Fibroblast of villous mesenchyme (primary cell): ENCODE results near the gene CSRP3. TPM values are rescaled to one million over a fixed set of nuclear protein-coding genes. Genes with fewer than 3 reads are reported as not detected.

ENCODE experiments used
- DNase-seq: peaks from one replicate; pipeline ENCODE4 v3.0.0-alpha.2; 2010; ENCODE audit warnings: low read depth
- H3K4me3 ChIP-seq: 2 replicates; pipeline ENCODE4 v1.5.1; 2011; ENCODE audit warnings: low read depth, mild to moderate bottlenecking, low read length
- total RNA-seq: library from RNA; depleted of rRNA; stranded (reverse); fragments of >200 nt; gene quantifications from 2 replicates; pipeline ENCODE4 v1.2.3, GENCODE V29; 2012
- TF ChIP-seq, protein P1 (sequence below): IDR thresholded peaks from 2 replicates; pipeline ENCODE4 v1.5.1; 2012; ENCODE audit warnings: low read depth, mild to moderate bottlenecking, low read length; ENCODE audit not compliant: insufficient read depth

CSRP3 gene
- total RNA-seq, 1 donor = not detected

DNA sequence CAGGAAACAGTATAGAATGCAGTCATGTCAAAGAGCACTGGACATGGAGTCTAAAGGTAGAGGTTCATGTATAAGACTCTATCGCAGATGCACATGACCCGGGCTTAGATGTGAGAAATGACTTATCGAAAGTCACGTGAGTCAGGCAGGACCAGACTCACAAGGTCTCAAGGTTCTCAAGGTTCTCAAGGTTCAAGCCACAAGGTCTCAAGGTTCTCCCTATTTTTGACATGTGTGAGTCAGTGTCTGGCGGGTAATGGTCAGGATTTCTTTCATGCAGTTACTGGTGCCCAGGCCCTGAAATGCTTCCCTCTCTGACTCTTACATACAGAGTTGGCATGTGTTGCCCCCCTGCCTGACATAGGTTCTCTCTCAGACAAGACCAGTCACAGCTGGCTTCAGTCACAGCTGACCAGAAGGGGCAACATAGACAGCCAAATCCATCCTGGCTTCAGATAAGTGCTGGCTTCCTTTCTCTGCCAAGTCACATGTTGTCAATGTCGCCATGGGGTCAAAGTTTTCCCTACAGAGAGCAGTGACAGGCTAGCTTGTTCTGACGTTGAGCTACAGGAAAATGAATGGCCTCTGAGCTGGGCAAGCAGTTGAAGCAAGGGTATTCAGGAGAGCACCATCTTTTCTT is 10.1 kb downstream of the CSRP3 start:
- no peak for DNase-seq
- H3K4me3 ChIP-seq = no peak overlapping the region
- TF ChIP-seq, protein P1, sequence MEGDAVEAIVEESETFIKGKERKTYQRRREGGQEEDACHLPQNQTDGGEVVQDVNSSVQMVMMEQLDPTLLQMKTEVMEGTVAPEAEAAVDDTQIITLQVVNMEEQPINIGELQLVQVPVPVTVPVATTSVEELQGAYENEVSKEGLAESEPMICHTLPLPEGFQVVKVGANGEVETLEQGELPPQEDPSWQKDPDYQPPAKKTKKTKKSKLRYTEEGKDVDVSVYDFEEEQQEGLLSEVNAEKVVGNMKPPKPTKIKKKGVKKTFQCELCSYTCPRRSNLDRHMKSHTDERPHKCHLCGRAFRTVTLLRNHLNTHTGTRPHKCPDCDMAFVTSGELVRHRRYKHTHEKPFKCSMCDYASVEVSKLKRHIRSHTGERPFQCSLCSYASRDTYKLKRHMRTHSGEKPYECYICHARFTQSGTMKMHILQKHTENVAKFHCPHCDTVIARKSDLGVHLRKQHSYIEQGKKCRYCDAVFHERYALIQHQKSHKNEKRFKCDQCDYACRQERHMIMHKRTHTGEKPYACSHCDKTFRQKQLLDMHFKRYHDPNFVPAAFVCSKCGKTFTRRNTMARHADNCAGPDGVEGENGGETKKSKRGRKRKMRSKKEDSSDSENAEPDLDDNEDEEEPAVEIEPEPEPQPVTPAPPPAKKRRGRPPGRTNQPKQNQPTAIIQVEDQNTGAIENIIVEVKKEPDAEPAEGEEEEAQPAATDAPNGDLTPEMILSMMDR = no peak

DNA sequence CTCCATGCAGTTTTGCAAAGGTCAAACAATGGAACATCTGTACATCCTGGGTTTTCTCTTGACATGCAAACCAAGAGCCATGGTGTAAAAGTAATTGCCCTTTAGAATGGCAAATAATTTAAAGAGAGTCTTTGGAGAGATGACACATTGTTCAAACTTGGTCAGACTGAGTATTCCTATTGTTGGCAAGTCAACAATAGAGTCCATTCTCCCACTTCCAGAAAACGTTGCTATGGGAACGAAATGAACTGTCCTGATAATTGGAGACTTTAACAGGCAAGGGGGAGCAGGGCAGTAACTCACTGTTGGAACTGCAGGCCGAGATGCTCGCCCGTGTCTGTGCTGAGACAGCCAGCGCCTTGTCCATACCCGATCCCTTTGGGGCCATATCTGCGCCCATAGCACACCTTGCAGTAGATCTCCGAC is 13.9 kb downstream of the CSRP3 start:
- no peak for DNase-seq
- TF ChIP-seq, protein P1 = no peak

DNA sequence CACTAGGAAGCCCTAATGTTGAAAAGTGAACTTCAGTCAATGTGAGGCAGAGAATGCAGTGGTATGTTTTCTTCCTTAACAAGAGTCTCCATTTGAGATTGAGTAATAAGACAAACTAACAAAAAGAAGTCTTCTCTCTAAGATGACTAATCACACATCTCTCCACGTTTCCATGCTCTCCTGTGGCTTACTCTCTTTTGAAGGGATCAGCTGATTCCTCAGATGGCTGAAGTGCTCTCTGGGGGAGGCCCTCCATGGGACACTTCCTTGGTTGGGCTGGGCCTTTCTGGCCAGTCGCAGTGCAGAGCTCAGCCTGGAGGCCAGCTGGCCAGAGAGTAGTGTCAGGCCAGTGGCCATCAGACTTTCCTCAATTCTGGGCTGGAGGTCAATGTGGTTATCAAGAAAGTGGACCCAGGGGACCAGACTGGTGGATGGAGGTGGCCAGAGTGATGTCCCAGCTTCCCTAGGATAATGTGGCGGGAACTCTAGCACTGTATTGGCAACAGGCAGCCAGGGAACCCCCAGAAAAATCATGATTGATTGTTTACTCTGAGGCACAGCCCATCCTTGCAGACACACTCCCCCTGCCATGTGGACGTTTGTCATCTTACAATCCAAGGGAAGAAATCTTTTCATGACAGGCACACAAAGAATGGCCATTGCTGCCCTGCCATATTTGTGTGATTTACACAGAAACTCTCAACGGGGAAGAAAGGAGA is 14.5 kb downstream of the CSRP3 start:
- TF ChIP-seq, protein P1 = no peak
- H3K4me3 ChIP-seq = no peak overlapping the region
- no peak for DNase-seq

More for the DNA sequence above, 13.9 kb downstream of the CSRP3 start:
- no peak overlapping the region for H3K4me3 ChIP-seq

DNA sequence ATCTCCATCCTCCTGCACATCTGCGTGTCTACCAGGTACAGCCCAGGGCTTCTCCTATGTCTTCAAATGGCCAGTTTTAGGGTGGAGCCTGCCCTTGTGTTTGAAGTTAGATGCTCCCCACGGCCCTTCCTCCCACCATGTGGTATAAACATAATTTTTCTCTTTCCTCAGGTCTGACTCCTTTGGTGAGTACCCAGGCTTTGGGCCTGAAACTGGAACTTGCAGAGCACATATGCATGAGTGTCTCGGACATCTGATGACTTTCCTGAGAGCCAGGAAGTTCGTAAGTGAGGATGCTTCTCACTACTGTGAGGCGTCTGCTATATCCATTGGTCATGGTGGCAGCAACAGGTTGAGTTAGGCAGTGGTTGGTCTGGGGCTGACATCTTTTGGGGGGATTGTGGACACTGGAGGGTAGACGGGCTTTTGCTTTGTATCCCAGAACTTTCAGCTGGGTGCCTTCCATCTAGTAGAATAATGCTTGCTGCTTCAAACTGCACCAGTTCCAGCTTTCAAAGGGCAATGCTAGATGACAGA is 16.2 kb downstream of the CSRP3 start:
- H3K4me3 ChIP-seq = no peak overlapping the region
- DNase-seq = no peak
- TF ChIP-seq, protein P1 = no peak

DNA sequence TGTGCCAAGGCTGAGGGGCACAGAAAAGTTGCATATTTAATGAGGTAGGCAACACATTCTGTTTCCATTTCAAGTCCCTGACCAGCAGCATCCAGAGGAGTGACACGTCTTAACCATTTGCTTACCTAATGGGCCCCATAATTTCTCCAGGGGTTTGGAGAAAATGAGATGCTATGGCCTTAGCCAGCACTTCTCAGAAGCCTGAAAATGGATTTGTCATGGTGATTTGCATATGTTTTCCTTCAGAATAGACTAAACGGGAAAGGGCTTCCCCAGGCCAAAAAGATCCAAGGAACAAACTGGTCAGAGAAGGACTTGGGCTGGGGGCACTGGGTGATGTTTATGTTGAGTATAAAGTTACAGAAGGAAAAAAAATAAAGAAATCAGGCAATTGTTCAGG is 16.7 kb downstream of the CSRP3 start:
- H3K4me3 ChIP-seq = no peak overlapping the region
- TF ChIP-seq, protein P1 = no peak
- DNase-seq = no peak

DNA sequence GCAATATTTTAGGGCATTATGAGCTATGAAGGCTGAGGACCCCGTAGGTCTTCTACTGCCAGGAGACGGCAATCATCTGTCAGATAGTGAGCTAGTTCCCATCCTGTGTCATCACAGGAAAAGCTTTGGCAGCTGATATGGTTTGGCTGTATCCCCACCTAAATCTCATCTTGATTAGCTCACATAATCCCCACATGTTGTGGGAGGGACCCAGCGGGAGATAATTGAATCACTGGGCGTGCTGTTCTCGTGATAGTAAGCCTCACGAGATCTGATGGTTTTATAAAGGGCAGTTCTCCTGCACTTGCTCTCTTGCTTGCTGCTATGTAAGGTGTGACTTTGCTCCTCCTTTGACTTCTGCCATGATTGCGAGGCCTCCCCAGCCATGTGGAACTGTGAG is 18.1 kb downstream of the CSRP3 start:
- no peak for DNase-seq

More for the DNA sequence above, 18.1 kb downstream of the CSRP3 start:
- TF ChIP-seq, protein P1 = no peak
- H3K4me3 ChIP-seq = no peak overlapping the region
